GM12872 (cell line): Measurements from ENCODE around the gene ABCG2.

ENCODE experiments used
- TF ChIP-seq, protein P1 (sequence below): IDR thresholded peaks from 3 replicates; pipeline ENCODE4 v1.5.1; 2011; ENCODE audit warnings: low read depth, mild to moderate bottlenecking, low read length, moderate library complexity; ENCODE audit not compliant: insufficient read depth

Gene ABCG2

DNA sequence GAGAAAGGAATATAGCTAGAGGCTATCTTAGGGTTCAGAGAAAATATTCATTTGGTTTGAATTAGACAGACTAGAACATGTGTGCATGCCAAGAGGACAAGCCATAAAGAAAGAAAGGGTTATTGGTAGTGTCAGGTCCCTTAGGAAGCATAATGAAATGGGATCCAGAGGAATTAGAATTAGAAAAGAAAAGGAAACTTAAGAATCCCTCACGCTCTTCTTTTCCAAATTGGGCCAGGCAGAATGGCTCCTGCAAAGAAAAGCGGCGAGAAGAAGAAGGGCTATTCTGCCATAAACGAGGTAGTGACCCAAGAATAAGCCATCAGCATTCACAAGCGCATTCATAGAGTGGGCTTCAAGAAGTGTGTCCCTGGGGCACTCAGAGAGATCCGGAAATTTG lies 4.9 kb upstream of the ABCG2 start:
- TF ChIP-seq, protein P1, sequence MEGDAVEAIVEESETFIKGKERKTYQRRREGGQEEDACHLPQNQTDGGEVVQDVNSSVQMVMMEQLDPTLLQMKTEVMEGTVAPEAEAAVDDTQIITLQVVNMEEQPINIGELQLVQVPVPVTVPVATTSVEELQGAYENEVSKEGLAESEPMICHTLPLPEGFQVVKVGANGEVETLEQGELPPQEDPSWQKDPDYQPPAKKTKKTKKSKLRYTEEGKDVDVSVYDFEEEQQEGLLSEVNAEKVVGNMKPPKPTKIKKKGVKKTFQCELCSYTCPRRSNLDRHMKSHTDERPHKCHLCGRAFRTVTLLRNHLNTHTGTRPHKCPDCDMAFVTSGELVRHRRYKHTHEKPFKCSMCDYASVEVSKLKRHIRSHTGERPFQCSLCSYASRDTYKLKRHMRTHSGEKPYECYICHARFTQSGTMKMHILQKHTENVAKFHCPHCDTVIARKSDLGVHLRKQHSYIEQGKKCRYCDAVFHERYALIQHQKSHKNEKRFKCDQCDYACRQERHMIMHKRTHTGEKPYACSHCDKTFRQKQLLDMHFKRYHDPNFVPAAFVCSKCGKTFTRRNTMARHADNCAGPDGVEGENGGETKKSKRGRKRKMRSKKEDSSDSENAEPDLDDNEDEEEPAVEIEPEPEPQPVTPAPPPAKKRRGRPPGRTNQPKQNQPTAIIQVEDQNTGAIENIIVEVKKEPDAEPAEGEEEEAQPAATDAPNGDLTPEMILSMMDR: no peak

DNA sequence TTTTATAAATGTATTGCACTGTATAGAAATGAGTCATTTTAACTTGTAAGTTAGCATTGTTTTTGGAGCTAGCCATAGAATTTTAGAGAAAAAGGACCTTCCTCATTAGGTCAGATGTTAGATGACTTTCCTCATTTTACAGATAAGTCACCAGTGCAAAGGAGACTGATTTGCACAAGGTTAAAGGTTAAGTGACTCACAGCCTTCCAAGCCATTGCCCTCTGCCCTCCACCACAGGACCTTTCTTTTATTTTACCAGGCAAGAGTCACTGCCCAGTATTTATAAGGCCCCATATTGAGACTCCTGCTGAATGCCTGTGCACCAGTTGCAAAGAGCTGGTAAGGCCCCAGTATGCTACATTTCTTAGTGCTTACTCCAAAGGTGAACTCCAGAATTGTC lies 4.2 kb upstream of the ABCG2 start:
- TF ChIP-seq, protein P1: no peak

DNA sequence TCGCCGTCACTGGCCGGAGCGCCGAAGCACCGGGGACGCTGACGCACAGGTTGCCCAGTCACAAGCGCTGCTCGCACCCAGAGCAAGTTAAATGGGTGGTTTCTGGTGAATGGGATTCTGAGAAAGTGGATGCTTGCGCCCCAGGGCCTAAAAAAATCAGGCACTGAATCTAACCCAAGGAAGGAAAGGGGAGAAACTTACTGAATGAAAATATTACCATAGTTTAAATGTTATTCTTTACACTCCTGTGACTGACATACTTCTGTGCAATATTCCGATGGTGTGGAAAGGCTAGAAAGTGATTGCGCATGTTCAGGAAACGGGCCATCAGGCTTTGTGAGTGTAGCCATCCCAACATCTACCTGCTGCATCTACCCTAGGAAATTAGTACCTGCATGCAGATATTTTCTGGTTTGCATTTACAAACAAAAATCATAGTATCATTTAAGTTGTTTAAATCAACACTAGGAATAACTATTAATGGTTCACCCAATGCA lies 838 bp upstream of the ABCG2 start:
- TF ChIP-seq, protein P1: no peak

DNA sequence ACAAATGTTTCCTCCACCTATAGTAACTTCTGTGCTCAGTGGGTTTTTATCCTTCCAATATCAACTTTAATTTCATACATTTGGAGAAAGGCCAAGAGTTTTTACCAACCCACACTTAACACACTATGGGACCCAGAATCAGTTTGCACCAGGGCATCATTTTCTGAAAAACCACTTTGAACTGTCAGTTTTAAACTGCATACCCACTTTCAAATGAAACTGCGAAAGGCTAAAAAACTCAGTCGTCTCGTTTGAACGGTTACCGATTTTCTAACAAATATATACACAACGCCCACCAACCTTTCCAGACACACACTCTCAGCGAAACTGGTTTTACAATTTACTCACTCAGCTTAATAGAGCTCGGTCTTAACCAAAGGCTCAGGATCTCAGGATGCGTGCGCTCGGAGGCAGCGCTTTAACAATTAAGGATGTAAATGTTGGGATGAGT lies 376 bp downstream of the ABCG2 start:
- TF ChIP-seq, protein P1: no peak

DNA sequence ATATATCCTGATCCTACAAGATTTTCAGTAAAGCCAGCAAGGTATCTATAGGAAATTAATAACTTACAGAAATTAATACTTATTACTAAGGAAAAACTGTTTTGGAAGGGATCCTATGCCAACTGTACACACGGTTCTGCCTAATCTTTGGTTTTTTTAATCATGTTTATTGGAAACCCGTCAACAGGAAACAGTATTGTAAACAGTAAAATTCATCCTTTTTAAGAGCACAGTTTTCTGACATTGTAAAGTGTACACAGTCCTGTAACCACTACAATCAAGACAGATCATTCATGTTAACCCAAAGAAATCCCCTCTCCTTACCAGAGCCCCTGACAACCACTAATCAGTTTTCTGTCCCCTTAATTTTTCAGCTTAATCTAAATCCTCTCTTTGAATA lies 9.9 kb downstream of the ABCG2 start:
- TF ChIP-seq, protein P1: no peak

DNA sequence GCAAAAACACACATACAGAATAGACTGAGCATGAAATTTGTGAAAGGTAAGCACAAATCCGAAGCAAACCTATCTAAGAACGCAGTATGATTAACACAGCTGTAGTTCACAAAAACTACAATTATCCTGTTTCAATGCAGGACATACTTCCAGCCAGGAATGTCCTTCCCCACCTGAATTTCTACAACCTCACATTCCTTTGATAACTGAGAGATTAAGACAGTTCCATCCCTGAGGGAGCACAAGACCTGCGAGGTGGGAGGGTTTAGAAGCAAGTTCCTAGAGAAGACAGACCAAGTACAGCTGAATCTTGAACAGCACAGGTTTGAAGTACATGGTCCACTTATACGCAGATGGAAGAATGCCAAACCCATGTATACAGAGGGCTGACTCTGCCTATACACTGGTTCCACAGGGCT lies 10.6 kb downstream of the ABCG2 start:
- TF ChIP-seq, protein P1: no peak

DNA sequence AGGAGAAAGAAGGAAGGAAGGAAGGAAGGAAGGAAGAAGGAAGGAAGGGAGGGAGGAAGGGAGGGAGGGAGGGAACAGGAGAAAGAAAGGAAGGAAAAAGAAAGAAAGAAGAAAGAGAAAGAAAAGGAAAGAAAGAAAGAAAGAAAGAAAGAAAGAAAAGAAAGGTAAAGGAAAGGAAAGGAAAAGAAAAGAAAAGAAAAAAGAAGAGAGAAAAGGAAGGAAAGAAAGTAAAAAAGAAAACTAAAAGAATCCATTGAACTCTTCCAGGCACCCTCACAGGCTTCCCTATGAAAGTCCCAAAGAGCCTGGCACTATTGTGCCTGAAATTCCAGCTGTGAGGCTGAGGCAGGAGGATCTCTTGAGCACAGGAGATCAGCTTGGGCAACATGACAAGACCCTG lies 11.5 kb downstream of the ABCG2 start:
- TF ChIP-seq, protein P1: no peak
